NB4 (cell line): ENCODE data around the gene YIPF1.
"Not testable (repeated sequence)": the region's sequence is repeated elsewhere in the genome, so short reads cannot be mapped to it uniquely, and the experiment has no call there.

Experiments used
- CTCF ChIP-seq: IDR thresholded peaks from one replicate; pipeline ENCODE4 v1.5.1; 2012; ENCODE audit warnings: low read depth, low read length
- POLR2A ChIP-seq: IDR thresholded peaks from 2 replicates; pipeline ENCODE4 v1.6.1; 2011; ENCODE audit warnings: mild to moderate bottlenecking; ENCODE audit not compliant: insufficient read length; ENCODE audit errors: extremely low read depth

DNA sequence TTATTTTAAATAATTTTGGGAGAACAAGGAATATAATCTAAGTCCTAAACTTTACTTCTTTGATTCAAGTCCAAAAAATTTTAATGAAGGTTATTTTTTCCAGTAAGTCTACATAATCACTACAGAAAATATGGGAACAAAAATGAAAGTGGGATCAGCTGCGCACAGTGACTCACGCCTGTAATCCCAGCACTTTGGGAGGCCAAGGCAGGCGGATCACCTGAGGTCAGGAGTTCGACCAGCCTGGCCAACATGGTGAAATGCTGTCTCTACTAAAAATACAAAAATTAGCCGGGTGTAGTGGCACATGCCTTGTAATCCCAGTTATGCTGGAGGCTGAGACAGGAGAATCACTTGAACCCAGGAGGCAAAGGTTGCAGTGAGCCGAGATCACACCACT is 6.0 kb downstream of the YIPF1 start:
- TF ChIP-seq POLR2A, CTCF: not testable (repeated sequence)
